ENCODE measurements around the gene GJB1.

The GJB1 gene

GRCh38 chrX:71227370-71228062 lies 4.5 kb downstream of the GJB1 start:
- no peaks in the 10 kb centered on the region for H3K9me3 Mint-ChIP-seq
- H3K27ac Mint-ChIP-seq, result no peak overlapping the region
- peaks cover 17% of the 10 kb centered on the region for H3K27me3 Mint-ChIP-seq
- no peak for DNase-seq
- CTCF ChIA-PET, result no interaction called here
- H3K36me3 Mint-ChIP-seq, result no peaks in the 10 kb centered on the region
- no peaks in the 10 kb centered on the region for H3K4me1 Mint-ChIP-seq
- H3K4me3 Mint-ChIP-seq, result no peak overlapping the region

DNA sequence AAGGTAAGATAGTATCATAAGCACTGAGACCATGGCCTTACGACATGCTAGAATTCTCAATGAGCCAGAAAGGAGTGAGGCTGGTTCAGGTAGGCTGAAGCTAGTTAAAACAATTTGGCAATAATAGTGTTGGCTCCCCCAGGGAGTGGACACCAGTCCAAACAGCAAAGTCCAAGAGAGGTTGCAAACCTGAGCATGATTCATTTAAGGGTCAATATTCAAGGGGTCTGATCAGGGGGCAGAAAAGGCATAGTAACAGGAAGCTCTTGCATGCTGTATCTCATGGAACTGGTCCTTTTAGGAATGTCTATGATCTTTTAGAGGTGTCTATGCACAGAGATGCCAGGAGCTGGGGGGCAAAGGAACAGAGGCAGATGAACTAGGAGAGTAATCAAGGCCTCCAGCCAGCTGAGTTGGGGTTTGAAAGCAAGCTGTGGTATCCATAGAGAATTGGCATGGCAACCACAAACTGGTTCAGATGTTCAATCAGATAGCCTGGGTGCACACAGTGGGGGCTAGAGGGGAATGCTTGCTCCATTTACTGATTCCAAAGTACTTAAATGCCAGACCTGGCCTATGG lies 5.1 kb downstream of the GJB1 start:
- Mint-ChIP-seq H3K4me1 (no peaks in the 10 kb centered on the region), H3K27ac (no peak overlapping the region), H3K9me3 (no peaks in the 10 kb centered on the region), H3K27me3 (peaks cover 17% of the 10 kb centered on the region), H3K4me3 (no peak overlapping the region), H3K36me3 (no peaks in the 10 kb centered on the region)
- CTCF ChIA-PET, result no interaction called here
- DNase-seq, result no peak

DNA sequence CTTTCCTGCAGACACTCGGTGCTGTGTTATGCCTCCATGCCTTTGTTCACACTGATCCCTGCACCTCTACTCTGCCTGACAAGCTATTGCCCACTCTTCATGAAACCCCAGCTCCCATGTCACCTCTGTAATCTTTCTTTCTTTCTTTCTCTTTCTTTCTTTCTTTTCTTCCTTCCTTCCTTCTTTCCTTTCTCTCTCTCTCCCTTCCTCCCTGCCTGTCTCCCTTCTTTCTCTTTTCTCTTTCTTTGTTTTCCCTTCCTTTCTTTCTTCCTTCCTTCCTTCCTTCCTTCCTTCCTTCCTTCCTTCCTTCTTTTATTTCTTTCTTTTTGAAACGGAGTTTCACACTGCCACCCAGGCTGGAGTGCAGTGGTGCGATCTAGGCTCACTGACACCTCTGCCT lies 12.5 kb downstream of the GJB1 start:
- peaks cover 3% of the 10 kb centered on the region for H3K27me3 Mint-ChIP-seq
- CTCF ChIA-PET, result no interaction called here
- H3K4me3 Mint-ChIP-seq, result no peak overlapping the region
- no peaks in the 10 kb centered on the region for H3K9me3 Mint-ChIP-seq
- H3K27ac Mint-ChIP-seq, result no peak overlapping the region
- no peaks in the 10 kb centered on the region for H3K4me1 Mint-ChIP-seq
- DNase-seq, result no peak
- peaks cover 10% of the 10 kb centered on the region for H3K36me3 Mint-ChIP-seq

GRCh38 chrX:71236836-71237235 lies 13.8 kb downstream of the GJB1 start:
- no peak for DNase-seq
- Mint-ChIP-seq H3K27ac (no peak overlapping the region), H3K4me1 (no peaks in the 10 kb centered on the region), H3K4me3 (no peak overlapping the region), H3K9me3 (no peaks in the 10 kb centered on the region), H3K27me3 (no peaks in the 10 kb centered on the region), H3K36me3 (peaks cover 14% of the 10 kb centered on the region)
- CTCF ChIA-PET, result no interaction called here

- CTCF ChIA-PET, result no interaction called here
- no peak for DNase-seq
- H3K36me3 Mint-ChIP-seq, result peaks cover 27% of the 10 kb centered on the region
- H3K4me1 Mint-ChIP-seq, result no peaks in the 10 kb centered on the region
- H3K9me3 Mint-ChIP-seq, result no peaks in the 10 kb centered on the region
- H3K27me3 Mint-ChIP-seq, result no peaks in the 10 kb centered on the region
- no peak overlapping the region for H3K4me3 Mint-ChIP-seq
- no peak overlapping the region for H3K27ac Mint-ChIP-seq
Observed at GRCh38 chrX:71239781-71240180, 16.8 kb downstream of the GJB1 start.

- Mint-ChIP-seq H3K4me1 (no peaks in the 10 kb centered on the region), H3K9me3 (no peaks in the 10 kb centered on the region), H3K36me3 (peaks cover 37% of the 10 kb centered on the region), H3K4me3 (no peak overlapping the region), H3K27me3 (no peaks in the 10 kb centered on the region), H3K27ac (no peak overlapping the region)
- CTCF ChIA-PET, result no interaction called here
- DNase-seq, result no peak
Observed at GRCh38 chrX:71241301-71241700, 18.3 kb downstream of the GJB1 start.

- CTCF ChIA-PET, result no interaction called here
- Mint-ChIP-seq H3K27ac (no peak overlapping the region), H3K4me1 (no peaks in the 10 kb centered on the region), H3K4me3 (no peak overlapping the region), H3K27me3 (no peaks in the 10 kb centered on the region), H3K36me3 (peaks cover 46% of the 10 kb centered on the region), H3K9me3 (no peaks in the 10 kb centered on the region)
- no peak for DNase-seq
Observed at GRCh38 chrX:71244359-71245128, 21.5 kb downstream of the GJB1 start.

- H3K27me3 Mint-ChIP-seq, result no peaks in the 10 kb centered on the region
- DNase-seq, result no peak
- peaks cover 45% of the 10 kb centered on the region for H3K36me3 Mint-ChIP-seq
- no peak overlapping the region for H3K4me3 Mint-ChIP-seq
- H3K27ac Mint-ChIP-seq, result no peak overlapping the region
- CTCF ChIA-PET, result no interaction called here
- peaks cover under 1% of the 10 kb centered on the region for H3K4me1 Mint-ChIP-seq
- no peaks in the 10 kb centered on the region for H3K9me3 Mint-ChIP-seq
Observed at GRCh38 chrX:71245159-71245558, 22.1 kb downstream of the GJB1 start.

- CTCF ChIA-PET, result interaction anchor here (0.7 kb wide), 1 partner anchor 53 kb away, joined by 3 read pairs; no protein-coding TSS in a partner anchor
- peaks cover 20% of the 10 kb centered on the region for H3K36me3 Mint-ChIP-seq
- no peaks in the 10 kb centered on the region for H3K27me3 Mint-ChIP-seq
- peak overlapping the region; percentile 70 for H3K27ac Mint-ChIP-seq
- no peaks in the 10 kb centered on the region for H3K9me3 Mint-ChIP-seq
- DNase-seq, result no peak
- peaks cover 39% of the 10 kb centered on the region for H3K4me1 Mint-ChIP-seq
- H3K4me3 Mint-ChIP-seq, result no peak overlapping the region
Observed at GRCh38 chrX:71250841-71251240, 27.8 kb downstream of the GJB1 start.

DNA sequence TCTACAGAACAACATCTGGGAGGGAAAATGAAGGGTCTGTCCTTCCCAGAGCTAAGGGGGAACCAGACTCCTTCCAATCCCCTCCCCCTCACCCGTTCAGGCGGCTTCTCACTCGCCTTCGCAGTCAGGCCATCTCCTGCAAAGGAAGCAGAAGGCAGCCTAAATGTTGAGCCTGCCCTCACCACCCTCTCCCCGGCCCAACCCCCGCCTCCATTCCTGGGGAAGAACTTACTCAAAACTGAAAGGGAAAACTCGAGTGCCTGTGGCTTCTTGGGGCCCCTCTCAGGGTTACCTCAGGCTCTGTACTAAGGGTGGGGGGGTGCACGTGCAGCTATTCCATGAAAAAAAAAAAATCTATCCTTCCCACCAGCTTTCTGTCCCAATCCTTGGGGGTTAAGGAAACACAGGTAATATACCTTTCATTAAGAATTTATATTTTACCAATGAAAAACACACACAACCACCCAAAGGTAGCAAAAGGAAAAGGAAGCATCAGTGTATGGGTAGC lies 28.5 kb downstream of the GJB1 start:
- Mint-ChIP-seq H3K27ac (peak overlapping the region; percentile 19), H3K4me3 (peak overlapping the region; percentile 93), H3K27me3 (no peaks in the 10 kb centered on the region), H3K9me3 (no peaks in the 10 kb centered on the region), H3K4me1 (peaks cover 41% of the 10 kb centered on the region), H3K36me3 (peaks cover 18% of the 10 kb centered on the region)
- CTCF ChIA-PET, result no interaction called here
- peak; percentile 39 for DNase-seq

DNA sequence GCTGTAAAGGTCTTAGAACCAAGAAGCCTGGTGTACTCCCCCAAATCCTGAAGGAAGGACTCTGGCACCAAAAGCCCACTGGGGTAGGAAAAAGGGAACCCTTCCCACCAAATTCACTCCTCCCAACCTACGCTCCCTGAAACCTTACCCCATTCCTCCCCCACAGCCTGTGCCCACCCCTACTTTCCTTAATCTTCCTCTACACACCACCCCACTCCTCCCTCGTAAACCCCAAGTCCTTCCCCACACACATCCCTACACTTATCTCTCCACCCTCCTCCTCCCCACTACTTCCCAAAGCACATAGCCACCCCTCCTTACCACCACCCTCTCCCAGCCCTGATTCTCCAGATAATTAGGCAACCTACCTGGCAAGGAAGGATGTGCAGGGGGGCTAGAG lies 29.2 kb downstream of the GJB1 start:
- H3K27me3 Mint-ChIP-seq, result no peaks in the 10 kb centered on the region
- H3K27ac Mint-ChIP-seq, result no peak overlapping the region
- peaks cover 41% of the 10 kb centered on the region for H3K4me1 Mint-ChIP-seq
- peaks cover 14% of the 10 kb centered on the region for H3K36me3 Mint-ChIP-seq
- no peak for DNase-seq
- CTCF ChIA-PET, result no interaction called here
- no peaks in the 10 kb centered on the region for H3K9me3 Mint-ChIP-seq
- H3K4me3 Mint-ChIP-seq, result peak overlapping the region; percentile 93

GRCh38 chrX:71253253-71254091 lies 30.4 kb downstream of the GJB1 start:
- peaks cover 7% of the 10 kb centered on the region for H3K36me3 Mint-ChIP-seq
- no peaks in the 10 kb centered on the region for H3K27me3 Mint-ChIP-seq
- no peaks in the 10 kb centered on the region for H3K9me3 Mint-ChIP-seq
- peaks cover 41% of the 10 kb centered on the region for H3K4me1 Mint-ChIP-seq
- H3K4me3 Mint-ChIP-seq, result peak overlapping the region; percentile 93
- peak overlapping the region; percentile 90 for H3K27ac Mint-ChIP-seq
- CTCF ChIA-PET, result interaction anchor here (0.7 to 2.1 kb wide), 3 partner anchors 30 to 132 kb away, joined by 3 to 6 read pairs (median 3); partner anchors contain the start of gene NONO
- DNase-seq, result peak; percentile 59

DNA sequence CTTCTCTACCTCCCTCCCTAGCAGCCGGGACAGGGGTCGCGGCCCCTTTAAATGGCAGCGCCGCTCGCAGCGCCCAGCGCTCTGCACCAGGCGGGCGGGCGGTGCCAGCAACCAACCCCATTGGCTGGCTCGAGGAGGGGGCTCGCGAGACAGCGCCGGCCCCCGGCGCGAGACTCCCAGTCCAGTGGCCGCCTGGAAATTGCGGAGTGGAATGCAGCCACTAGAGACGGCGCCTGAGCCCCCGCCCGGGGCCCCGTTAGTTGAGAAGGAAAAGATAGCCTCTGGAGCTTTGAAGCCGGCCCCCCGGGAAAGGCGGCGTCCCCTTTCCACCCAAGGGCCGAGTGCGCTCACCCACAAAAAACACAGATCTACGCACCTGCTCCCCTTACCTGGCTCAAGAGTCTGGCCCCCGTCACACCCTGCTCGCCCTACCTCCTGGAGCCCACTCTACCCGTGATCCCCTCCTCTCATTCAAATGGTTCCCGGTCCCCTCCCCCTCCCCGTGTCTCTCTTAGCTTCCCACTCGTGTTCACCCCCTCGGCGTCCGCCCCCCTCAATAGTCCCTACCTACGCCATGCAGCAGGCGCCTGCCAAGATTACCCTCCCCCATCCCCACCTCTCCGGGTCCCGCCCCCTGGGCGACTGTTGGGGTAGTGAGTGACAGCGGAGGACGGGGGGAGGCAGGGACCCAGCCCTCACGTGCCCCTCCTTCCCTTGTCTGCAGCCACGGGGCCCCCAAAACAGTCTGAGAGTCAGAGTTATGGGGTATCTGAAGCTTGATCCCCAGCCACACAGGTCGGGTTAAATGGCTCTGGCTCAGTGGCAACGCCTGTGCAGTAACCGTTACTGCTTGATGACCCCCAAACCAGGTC lies 31.3 kb downstream of the GJB1 start, which contains the start of gene ZMYM3:
TSS of gene ZMYM3 (minus strand) at position 49 of the 872 bp plus-strand sequence. CDS start 885 bp downstream, outside the sequence.
- H3K27ac Mint-ChIP-seq, result peak within 1 kb of the TSS; percentile 90
- CTCF ChIA-PET, result interaction anchor here (0.7 to 2.1 kb wide), 3 partner anchors 29 to 131 kb away, joined by 3 to 6 read pairs (median 3); partner anchors contain the start of gene NONO
- peak; percentile 87 for DNase-seq

More for the DNA sequence above, 31.3 kb downstream of the GJB1 start, which contains the start of gene ZMYM3:
- no peaks in the 10 kb centered on the region for H3K9me3 Mint-ChIP-seq
- H3K4me1 Mint-ChIP-seq, result peaks cover 41% of the 10 kb centered on the region
- H3K27me3 Mint-ChIP-seq, result no peaks in the 10 kb centered on the region
- H3K4me3 Mint-ChIP-seq, result peak within 1 kb of the TSS; percentile 93
- peaks cover 7% of the 10 kb centered on the region for H3K36me3 Mint-ChIP-seq
